HG02571 (cell line): ENCODE measurements around the gene DCDC2C.

Experiments
- ATAC-seq: cut with Tn5 transposase; IDR thresholded peaks from one replicate; pipeline ENCODE4 v1.9.1; 2021; ENCODE audit warnings: mild to moderate bottlenecking, moderate library complexity; ENCODE audit not compliant: unreplicated experiment

Gene DCDC2C

GRCh38 chr2:3742743-3743508 lies 39.6 kb downstream of the DCDC2C start:
- no peak for ATAC-seq

- ATAC-seq = no peak
These were observed 40.7 kb downstream of the DCDC2C start for GRCh38 chr2:3743951-3744555.

GRCh38 chr2:3745920-3746319 lies 42.5 kb downstream of the DCDC2C start:
- no peak for ATAC-seq

DNA sequence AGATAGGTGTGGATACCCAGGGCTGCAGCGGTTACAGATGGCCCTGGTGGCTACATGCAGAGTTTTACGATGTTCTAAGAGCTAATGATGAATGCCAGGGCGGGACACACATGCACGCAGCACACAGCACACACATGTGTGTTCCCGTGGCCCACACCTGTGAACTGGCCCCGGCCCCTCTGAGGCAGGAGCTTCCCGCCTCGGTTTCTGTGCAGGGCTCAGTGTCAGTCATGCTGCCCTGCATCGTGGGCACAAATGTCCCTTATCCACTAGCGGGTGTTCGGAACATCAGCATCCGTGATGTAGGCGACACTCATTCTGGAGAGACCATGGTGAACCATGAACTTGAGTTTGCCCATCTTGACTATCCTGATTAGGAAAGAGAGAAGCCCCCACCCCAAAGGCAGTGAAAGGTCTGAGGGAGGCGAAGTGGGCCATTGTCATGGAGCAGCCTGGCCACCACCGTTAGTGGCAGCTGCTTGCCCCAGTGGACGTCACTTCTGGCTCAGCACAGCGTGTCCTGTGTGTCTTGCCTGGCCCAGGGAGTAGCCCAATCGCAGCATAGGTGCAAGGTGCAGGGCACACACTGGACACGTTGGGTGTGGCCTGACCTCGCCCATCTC lies 43.8 kb downstream of the DCDC2C start:
- ATAC-seq = no peak

DNA sequence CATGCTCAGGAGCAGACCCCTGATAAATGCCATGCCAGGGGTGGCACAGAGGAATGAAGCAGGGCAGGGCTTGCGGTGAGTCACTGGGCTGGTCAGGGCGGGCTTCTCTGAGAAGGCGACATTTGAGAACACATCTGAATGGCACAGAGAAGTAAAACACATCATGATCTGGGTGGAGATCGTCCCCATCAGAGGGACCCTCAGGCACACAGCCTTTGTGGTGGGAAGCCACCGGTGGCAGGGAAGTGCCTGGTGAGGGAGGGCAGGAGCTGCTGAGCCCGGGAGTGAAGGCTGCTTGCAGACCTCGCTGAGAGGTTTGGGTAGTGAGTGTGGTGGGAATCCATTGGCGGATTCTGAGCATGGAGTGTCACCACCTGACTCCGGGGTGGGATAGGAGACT lies 44.5 kb downstream of the DCDC2C start:
- ATAC-seq = no peak

DNA sequence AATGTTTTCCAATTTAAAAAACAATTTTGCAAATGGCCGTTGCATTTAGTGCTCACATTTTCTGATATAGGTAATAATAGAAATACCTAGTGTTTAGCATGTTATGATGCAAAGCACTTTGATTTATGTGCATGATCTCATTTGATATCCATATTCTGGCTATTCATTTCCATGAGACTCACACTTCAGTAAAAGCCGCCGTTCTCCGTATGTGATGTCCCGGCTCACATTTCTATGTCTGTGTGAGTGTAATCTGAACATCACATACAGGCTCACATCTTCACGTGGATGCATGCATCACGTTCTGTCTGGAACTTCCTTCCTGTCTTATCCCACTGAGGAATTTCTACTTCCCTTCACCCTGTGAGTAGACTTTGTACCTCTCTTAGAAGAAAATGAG lies 45.8 kb downstream of the DCDC2C start:
- no peak for ATAC-seq

DNA sequence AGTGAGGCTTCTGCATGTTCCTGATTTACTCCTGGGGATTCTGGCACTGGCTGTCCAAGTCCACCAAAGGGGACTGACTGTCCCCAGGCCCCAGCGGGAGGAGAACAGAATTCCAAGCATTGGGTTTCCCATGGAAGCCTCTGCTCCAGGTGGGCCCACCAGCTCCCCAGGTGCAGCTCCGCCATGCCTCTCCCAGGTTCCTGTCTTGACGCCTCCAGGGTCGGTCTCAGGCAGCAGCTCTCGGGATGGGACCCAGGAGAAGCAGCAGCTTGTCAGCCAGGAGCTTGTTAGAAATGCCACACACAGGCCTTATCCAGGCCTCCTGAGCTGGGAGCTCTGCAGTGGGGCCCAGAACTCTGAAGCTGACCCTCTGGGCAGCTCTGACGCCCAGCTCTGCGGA lies 47.9 kb downstream of the DCDC2C start:
- no peak for ATAC-seq

GRCh38 chr2:3751806-3752205 lies 48.4 kb downstream of the DCDC2C start:
- ATAC-seq = no peak

- no peak for ATAC-seq
These were observed 49.0 kb downstream of the DCDC2C start for GRCh38 chr2:3752376-3752775.

DNA sequence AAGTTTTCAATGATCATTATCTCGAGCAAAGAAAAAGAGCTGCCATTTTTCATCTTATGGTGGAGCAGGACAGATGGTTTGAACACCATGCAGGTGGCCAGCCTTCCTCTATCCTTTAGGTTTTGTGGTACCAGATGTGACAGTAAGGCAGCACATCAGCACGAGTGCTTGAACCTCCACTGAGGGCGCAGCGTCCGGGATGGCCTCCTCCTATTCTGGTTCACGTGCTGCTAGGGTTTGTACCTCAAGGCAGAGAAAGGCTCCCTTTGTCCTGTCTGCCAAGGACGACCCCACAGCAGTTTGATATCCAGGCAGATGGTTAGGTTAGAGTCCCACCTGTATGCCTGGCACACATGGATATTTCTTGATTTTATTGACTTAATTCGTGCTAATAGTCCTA lies 50.2 kb downstream of the DCDC2C start:
- ATAC-seq = no peak

GRCh38 chr2:3754280-3754679 lies 50.9 kb downstream of the DCDC2C start:
- ATAC-seq = no peak

GRCh38 chr2:3754795-3755194 lies 51.4 kb downstream of the DCDC2C start:
- ATAC-seq = no peak

GRCh38 chr2:3755277-3755676 lies 51.9 kb downstream of the DCDC2C start:
- no peak for ATAC-seq

DNA sequence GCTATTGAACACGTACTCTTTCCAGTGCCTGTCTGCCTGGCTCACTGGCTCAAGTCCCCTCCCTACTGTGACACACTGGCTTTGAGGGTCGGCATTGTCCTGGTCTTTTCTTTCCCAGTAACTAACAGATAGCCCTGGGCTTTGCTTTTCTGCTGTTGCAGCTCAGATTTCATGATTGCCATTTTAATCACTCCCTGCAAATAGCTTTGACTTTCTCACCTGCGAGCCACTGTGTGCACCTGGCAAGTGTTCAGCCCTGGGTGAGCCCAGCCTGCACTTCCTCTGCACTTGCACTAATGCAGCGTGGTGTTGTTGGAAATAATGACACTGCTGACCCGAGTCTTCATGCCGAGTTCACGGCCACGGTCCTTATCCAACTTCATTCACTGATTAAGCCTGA lies 52.9 kb downstream of the DCDC2C start:
- ATAC-seq = no peak

DNA sequence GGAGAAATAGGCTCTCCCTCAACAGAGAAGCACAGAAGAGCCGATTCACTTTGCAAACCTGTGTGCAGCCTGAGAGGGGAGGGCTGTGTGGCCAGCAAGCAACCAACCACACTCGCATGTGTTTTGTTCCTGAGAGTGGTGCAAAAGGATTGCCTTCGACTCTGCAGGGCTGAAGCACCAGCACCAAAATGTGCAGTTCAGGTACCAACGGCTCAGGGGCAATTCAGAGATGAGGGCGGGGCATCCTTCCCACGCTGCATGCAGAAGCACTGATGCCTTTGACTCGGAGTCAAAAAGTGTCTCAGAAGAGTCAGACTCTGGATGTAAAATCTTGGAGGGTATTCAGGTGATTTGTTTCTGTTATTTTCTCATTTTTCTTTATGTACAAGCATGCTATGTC lies 55.5 kb downstream of the DCDC2C start:
- no peak for ATAC-seq

GRCh38 chr2:3759331-3759730 lies 56.0 kb downstream of the DCDC2C start:
- ATAC-seq = no peak

DNA sequence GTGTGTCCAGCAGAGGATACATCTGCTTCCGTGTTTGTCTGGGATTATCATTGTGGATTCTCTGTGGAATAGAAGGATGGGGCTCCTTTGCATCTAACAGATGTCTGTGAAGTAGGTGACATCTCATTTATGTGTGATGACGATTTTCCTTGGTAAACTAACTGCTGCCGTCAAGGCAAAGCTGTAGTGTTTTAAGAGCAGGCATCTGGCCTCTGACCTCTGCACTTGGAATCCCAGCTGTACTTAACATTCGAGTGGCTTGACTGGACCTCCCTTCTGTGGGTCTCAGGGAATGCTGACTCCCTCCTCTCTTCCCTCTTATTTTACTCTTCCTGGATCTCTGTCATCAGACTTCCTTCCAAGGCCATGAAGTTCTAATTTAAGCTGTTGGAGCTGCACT lies 56.4 kb downstream of the DCDC2C start:
- no peak for ATAC-seq

- ATAC-seq = no peak
These were observed 57.9 kb downstream of the DCDC2C start for GRCh38 chr2:3761272-3761671.

DNA sequence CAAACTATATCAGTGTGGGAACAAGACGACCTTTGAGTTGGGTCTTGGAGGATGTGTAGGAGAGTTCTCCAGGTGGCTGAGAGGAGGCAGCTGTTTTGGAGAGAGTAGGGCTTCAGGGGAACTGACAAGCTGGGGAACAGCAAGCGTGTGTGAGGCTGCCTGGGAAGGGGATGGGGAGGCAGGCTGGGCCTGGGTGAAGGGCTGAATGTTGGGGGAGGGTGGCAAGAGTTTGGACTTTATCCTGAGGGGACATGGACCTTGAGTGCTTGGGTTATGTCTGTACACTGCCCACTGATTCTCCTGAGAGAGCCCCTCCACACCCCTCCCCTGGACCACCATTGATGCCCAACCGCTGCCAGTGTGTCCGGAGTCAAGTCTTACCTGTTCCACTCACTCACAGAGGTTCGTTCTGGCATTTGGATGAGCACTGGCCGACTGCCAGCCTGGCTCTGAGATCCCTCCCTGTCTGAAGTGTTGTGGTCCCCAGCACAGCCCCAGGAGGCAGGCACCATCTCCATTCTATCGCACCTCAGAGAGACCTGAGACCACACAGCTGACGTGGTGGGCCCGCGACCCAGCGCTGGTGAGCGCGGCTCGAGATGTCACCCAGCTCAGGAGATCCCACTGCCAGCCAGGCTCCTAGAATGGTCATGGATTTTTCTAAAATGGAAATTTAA lies 59.5 kb downstream of the DCDC2C start:
- no peak for ATAC-seq

- ATAC-seq = no peak
These were observed 63.4 kb downstream of the DCDC2C start for GRCh38 chr2:3766824-3767223.

GRCh38 chr2:3768960-3769765 lies 65.8 kb downstream of the DCDC2C start:
- no peak for ATAC-seq
